SK-N-DZ (cell line): ENCODE results near the gene CCDC91.
A peak's percentile ranks its signal among the peaks of the same experiment; 100 is the strongest.

Source experiments
- DNase-seq: peaks from one replicate; pipeline ENCODE4 v3.0.0-alpha.2; 2015; ENCODE audit warnings: low spot score

Gene CCDC91

GRCh38 chr12:28536088-28536487 lies 345.8 kb downstream of the CCDC91 start:
- DNase-seq, result no peak

- no peak for DNase-seq
Measured at GRCh38 chr12:28537474-28537873, 347.2 kb downstream of the CCDC91 start.

- DNase-seq, result no peak
Measured at GRCh38 chr12:28539691-28540323, 349.6 kb downstream of the CCDC91 start.

GRCh38 chr12:28540324-28540714 lies 350.1 kb downstream of the CCDC91 start:
- DNase-seq, result no peak

GRCh38 chr12:28543021-28543890 lies 353.0 kb downstream of the CCDC91 start:
- peak; percentile 56 for DNase-seq

GRCh38 chr12:28550757-28551704 lies 360.8 kb downstream of the CCDC91 start:
- no peak for DNase-seq

GRCh38 chr12:28552251-28552970 lies 362.2 kb downstream of the CCDC91 start:
- no peak for DNase-seq

GRCh38 chr12:28555748-28556147 lies 365.5 kb downstream of the CCDC91 start:
- DNase-seq, result no peak

- no peak for DNase-seq
Measured at GRCh38 chr12:28558250-28558649, 368.0 kb downstream of the CCDC91 start.

- DNase-seq, result no peak
Measured at GRCh38 chr12:28563286-28563685, 373.0 kb downstream of the CCDC91 start.

GRCh38 chr12:28563936-28564335 lies 373.7 kb downstream of the CCDC91 start:
- DNase-seq, result no peak

GRCh38 chr12:28568118-28568517 lies 377.9 kb downstream of the CCDC91 start:
- DNase-seq, result no peak

- peak; percentile 51 for DNase-seq
Measured at GRCh38 chr12:28568704-28569103, 378.4 kb downstream of the CCDC91 start.

- DNase-seq, result no peak
Measured at GRCh38 chr12:28569698-28570411, 379.6 kb downstream of the CCDC91 start.

GRCh38 chr12:28570811-28571210 lies 380.6 kb downstream of the CCDC91 start:
- DNase-seq, result no peak

- no peak for DNase-seq
Measured at GRCh38 chr12:28574746-28575592, 384.7 kb downstream of the CCDC91 start.

GRCh38 chr12:28575593-28576205 lies 385.4 kb downstream of the CCDC91 start:
- no peak for DNase-seq

- no peak for DNase-seq
Measured at GRCh38 chr12:28578361-28578760, 388.1 kb downstream of the CCDC91 start.

- no peak for DNase-seq
Measured at GRCh38 chr12:28578833-28579252, 388.6 kb downstream of the CCDC91 start.
